ENCODE results near the gene MRPL45.

The MRPL45 gene

GRCh38 chr17:38353668-38354067 is 56.7 kb downstream of the MRPL45 start:
- peak overlapping the region; percentile 79 for H3K4me3 ChIP-seq (ENCODE audit: low read depth, low read length)
- no peaks in the 10 kb centered on the region for H3K9me3 ChIP-seq
- DNase-seq, result no peak
- no peaks in the 10 kb centered on the region; the same call in 1 of the 2 replicates for H3K4me1 ChIP-seq
- H3K36me3 ChIP-seq, result no peaks in the 10 kb centered on the region
- H3K27me3 ChIP-seq, result no peaks in the 10 kb centered on the region
- TF ChIP-seq, protein P1, sequence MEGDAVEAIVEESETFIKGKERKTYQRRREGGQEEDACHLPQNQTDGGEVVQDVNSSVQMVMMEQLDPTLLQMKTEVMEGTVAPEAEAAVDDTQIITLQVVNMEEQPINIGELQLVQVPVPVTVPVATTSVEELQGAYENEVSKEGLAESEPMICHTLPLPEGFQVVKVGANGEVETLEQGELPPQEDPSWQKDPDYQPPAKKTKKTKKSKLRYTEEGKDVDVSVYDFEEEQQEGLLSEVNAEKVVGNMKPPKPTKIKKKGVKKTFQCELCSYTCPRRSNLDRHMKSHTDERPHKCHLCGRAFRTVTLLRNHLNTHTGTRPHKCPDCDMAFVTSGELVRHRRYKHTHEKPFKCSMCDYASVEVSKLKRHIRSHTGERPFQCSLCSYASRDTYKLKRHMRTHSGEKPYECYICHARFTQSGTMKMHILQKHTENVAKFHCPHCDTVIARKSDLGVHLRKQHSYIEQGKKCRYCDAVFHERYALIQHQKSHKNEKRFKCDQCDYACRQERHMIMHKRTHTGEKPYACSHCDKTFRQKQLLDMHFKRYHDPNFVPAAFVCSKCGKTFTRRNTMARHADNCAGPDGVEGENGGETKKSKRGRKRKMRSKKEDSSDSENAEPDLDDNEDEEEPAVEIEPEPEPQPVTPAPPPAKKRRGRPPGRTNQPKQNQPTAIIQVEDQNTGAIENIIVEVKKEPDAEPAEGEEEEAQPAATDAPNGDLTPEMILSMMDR (IDR thresholded peaks at IDR 0.05; ENCODE audit: low read depth, low read length), result no peak

DNA sequence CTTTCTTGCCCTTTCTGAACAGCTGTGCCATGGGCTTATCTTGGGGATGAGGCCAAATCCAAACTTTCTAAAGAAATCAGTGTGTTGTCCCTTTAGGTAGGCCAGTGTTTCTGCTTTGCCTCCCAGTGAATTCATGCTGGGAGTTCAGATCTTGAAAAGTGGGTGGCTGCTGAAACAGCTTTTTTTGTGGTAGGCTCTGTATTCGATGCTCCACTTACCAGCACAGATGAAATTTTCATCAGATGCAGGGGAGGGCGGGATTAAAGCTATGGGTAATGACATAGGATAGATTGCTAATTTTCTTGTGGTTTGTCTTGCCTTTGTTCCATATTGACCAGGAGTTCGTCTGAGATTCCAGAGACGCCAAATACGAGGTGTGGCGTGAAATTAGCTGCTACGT is 57.5 kb downstream of the MRPL45 start:
- TF ChIP-seq, protein P1 (IDR thresholded peaks at IDR 0.05; ENCODE audit: low read depth, low read length), result no peak
- H3K4me3 ChIP-seq (ENCODE audit: low read depth, low read length), result no peak overlapping the region
- no peaks in the 10 kb centered on the region for H3K27me3 ChIP-seq
- no peaks in the 10 kb centered on the region for H3K36me3 ChIP-seq
- H3K9me3 ChIP-seq, result no peaks in the 10 kb centered on the region
- H3K4me1 ChIP-seq, result no peaks in the 10 kb centered on the region; the same call in 1 of the 2 replicates
- no peak for DNase-seq

GRCh38 chr17:38355251-38355650 is 58.3 kb downstream of the MRPL45 start:
- H3K4me3 ChIP-seq (ENCODE audit: low read depth, low read length), result no peak overlapping the region
- TF ChIP-seq, protein P1 (IDR thresholded peaks at IDR 0.05; ENCODE audit: low read depth, low read length), result no peak
- H3K4me1 ChIP-seq, result no peaks in the 10 kb centered on the region; the same call in 1 of the 2 replicates
- no peaks in the 10 kb centered on the region for H3K27me3 ChIP-seq
- no peaks in the 10 kb centered on the region for H3K9me3 ChIP-seq
- no peaks in the 10 kb centered on the region for H3K36me3 ChIP-seq
- DNase-seq, result no peak

- H3K27me3 ChIP-seq, result no peaks in the 10 kb centered on the region
- no peaks in the 10 kb centered on the region for H3K36me3 ChIP-seq
- no peak for DNase-seq
- H3K9me3 ChIP-seq, result no peaks in the 10 kb centered on the region
- H3K4me3 ChIP-seq (ENCODE audit: low read depth, low read length), result no peak overlapping the region
- TF ChIP-seq, protein P1 (IDR thresholded peaks at IDR 0.05; ENCODE audit: low read depth, low read length), result no peak
- no peaks in the 10 kb centered on the region; the same call in 1 of the 2 replicates for H3K4me1 ChIP-seq
Measured at GRCh38 chr17:38357486-38358123, 60.6 kb downstream of the MRPL45 start.

- no peaks in the 10 kb centered on the region; the same call in 1 of the 2 replicates for H3K4me1 ChIP-seq
Measured at GRCh38 chr17:38358586-38359513, 61.9 kb downstream of the MRPL45 start.

More at GRCh38 chr17:38358586-38359513, 61.9 kb downstream of the MRPL45 start:
- Histone ChIP-seq H3K4me3 (ENCODE audit: low read depth, low read length) (no peak overlapping the region), H3K36me3 (peaks cover 5% of the 10 kb centered on the region), H3K9me3 (no peaks in the 10 kb centered on the region), H3K27me3 (no peaks in the 10 kb centered on the region)
- TF ChIP-seq, protein P1 (IDR thresholded peaks at IDR 0.05; ENCODE audit: low read depth, low read length), result no peak
- DNase-seq, result no peak

Data from BE2C (cell line).